PFSK-1 (cell line): ENCODE measurements around the gene TBC1D24.

Source experiments
- FOXP2 ChIP-seq: optimal IDR thresholded peaks from 2 replicates; pipeline ENCODE3; 2011; ENCODE audit warnings: borderline replicate concordance, control low read depth, inconsistent platforms; ENCODE audit not compliant: insufficient read depth; ENCODE audit errors: extremely low read length, extremely low read depth
- POLR2AphosphoS5 ChIP-seq: IDR thresholded peaks from 2 replicates; pipeline ENCODE4 v1.6.1; 2012; ENCODE audit warnings: low read depth, mild to moderate bottlenecking, control low read depth, low read length, moderate library complexity
- SIN3A ChIP-seq: IDR thresholded peaks from 2 replicates; pipeline ENCODE4 v1.6.1; 2012; ENCODE audit warnings: mild to moderate bottlenecking, low read length, moderate library complexity, borderline replicate concordance; ENCODE audit not compliant: insufficient read depth
- TAF1 ChIP-seq: IDR thresholded peaks from 2 replicates; pipeline ENCODE4 v1.6.1; 2012; ENCODE audit warnings: low read length, control low read depth, borderline replicate concordance; ENCODE audit not compliant: insufficient read depth
- TF ChIP-seq, protein P1 (sequence below), 2 experiments: IDR thresholded peaks; 2 replicates each; pipeline versions ENCODE4 v1.6.1 to v1.8.0; 2011 to 2012; ENCODE audit warnings: low read depth in 2 of 2, low read length in 2 of 2, control low read depth in 1 of 2, inconsistent platforms in 1 of 2, mild to moderate bottlenecking in 1 of 2, moderate library complexity in 1 of 2; ENCODE audit not compliant: insufficient read depth in 1 of 2

The TBC1D24 gene

DNA sequence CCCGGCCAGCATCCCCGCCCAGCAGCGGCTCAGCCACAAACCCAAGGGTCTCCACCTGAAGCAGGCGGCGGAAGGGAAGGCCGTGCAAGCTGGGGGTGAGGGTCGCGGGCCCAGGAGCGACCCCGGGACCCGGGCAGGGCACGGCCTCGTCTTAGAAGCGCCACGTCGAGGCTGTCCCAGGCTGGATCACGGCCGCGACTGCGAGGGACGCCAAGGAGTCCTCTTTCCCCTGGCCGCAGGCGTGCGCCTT, 46.2 kb upstream of the TBC1D24 start:
- no peak for TF ChIP-seq TAF1
- TF ChIP-seq, protein P1, sequence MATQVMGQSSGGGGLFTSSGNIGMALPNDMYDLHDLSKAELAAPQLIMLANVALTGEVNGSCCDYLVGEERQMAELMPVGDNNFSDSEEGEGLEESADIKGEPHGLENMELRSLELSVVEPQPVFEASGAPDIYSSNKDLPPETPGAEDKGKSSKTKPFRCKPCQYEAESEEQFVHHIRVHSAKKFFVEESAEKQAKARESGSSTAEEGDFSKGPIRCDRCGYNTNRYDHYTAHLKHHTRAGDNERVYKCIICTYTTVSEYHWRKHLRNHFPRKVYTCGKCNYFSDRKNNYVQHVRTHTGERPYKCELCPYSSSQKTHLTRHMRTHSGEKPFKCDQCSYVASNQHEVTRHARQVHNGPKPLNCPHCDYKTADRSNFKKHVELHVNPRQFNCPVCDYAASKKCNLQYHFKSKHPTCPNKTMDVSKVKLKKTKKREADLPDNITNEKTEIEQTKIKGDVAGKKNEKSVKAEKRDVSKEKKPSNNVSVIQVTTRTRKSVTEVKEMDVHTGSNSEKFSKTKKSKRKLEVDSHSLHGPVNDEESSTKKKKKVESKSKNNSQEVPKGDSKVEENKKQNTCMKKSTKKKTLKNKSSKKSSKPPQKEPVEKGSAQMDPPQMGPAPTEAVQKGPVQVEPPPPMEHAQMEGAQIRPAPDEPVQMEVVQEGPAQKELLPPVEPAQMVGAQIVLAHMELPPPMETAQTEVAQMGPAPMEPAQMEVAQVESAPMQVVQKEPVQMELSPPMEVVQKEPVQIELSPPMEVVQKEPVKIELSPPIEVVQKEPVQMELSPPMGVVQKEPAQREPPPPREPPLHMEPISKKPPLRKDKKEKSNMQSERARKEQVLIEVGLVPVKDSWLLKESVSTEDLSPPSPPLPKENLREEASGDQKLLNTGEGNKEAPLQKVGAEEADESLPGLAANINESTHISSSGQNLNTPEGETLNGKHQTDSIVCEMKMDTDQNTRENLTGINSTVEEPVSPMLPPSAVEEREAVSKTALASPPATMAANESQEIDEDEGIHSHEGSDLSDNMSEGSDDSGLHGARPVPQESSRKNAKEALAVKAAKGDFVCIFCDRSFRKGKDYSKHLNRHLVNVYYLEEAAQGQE (IDR thresholded peaks at IDR 0.05; ENCODE audit: insufficient read depth in 1 of 2, low read depth in 2 of 2, low read length in 2 of 2): no peak
- TF ChIP-seq SIN3A: no peak

DNA sequence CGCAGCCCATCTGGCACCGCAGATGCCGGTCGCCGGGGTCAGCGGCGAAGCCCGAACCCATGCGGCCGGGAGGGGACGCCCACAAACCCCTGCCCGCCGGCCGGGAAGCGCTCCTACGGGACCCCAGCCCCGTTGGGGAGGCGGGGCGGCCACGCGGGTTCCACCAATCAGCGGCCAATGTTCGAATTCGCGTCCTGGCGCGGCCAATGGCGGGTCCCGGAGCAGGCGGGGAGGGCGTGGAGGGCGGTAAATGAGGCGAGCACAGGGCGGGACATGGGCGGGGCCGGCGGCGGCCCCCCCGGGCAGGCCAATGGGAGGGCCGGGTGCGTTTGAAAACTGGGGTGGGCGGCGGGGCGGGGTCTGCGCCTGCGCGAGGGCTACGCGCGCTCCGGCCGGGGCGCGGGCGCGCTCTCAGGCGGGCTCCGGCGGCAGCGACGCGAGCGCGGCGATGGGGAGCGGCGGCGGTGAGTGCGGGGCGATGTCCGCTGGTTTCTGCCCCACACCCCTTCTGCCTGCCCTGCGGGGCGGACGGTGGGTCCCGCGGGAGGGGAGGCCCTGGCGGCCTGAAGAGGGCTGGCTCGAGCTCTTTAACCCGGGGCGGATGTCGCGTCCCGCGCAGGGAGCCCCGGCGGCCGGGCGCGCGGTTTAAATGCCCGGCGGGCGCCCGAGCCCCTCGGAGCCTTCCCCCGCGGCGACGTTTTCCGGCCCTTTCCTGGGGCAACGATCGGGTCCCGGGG, 45.7 kb upstream of the TBC1D24 start, which contains the start of gene CCNF:
Gene CCNF, plus strand, starts transcription at position 414 of the 737 bp plus-strand sequence. Its CDS starts 35 bp downstream, at position 449.
- TF ChIP-seq POLR2AphosphoS5 (peak; percentile 71), FOXP2 (peak; percentile 31), SIN3A (no peak; the same call in 1 of the 2 replicates), TAF1 (no peak)
- TF ChIP-seq, protein P1 (IDR thresholded peaks at IDR 0.05; ENCODE audit: insufficient read depth in 1 of 2, low read depth in 2 of 2, low read length in 2 of 2): no peak

DNA sequence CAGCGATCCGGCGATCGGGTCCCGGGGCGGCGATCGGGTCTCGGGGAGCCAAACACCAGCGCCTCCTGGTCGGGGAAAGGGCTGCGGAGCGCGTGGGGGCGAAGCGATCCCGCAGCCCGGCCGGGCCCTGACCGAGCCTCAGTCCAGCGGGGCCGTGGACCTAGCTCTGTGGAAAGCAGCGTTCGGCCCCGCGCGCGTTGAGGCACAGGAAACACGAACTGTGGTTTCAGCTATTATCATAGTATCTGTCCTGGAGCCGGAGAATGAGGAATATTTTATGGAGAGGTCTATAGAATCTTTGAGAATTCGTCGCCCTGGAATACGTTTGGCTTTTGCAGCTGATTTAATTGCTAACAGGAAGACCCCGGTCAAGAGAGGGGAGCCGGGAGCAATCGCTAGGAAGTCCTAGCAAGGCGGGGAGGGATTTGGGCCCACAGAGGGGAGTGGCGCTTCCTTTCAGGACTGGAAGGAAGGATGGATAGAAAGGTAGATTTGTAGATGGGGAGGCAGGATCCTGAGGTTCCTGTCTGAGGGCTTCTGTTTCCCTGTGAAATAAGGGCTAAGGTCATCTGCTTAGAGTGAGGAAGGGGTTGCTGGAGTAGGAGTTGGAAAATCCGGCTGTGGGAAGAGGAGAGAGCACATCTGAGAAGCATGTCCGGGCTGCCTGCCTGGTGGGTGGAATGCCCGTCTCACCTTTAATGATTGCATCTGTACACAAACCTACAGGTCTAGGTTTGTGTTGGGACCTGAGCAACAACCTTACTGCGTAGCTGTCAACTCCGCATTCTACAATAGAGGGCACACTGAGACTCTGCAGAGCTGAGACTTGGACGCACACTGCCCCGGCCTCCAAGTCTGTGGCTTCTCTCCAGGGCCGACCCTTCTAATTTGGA, 44.9 kb upstream of the TBC1D24 start:
- TF ChIP-seq, protein P1 (IDR thresholded peaks at IDR 0.05; ENCODE audit: insufficient read depth in 1 of 2, low read depth in 2 of 2, low read length in 2 of 2): no peak
- TF ChIP-seq FOXP2 (no peak), TAF1 (no peak), SIN3A (no peak), POLR2AphosphoS5 (no peak)

DNA sequence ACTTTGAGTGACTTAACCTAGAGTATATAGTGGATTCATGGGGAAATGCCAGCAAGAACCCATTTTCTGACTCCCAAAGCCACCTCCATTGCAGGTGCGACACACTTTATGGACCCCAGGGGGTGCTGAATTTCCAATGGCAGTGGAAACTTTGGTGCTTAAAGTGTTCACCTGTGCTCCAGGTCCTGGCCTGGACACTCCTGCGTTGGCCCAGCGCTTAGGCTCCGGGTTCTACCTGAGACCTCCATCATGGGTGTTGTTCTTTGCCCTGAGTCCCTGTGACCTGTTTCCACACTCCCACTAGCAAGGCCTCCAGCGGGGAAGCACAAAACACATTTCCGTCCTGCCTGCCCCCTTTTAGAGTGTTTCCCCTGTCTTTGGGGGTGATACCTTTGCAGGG, 42.6 kb upstream of the TBC1D24 start:
- TF ChIP-seq SIN3A: no peak
- TF ChIP-seq POLR2AphosphoS5: no peak
- no peak for TF ChIP-seq TAF1
- TF ChIP-seq, protein P1 (IDR thresholded peaks at IDR 0.05; ENCODE audit: insufficient read depth in 1 of 2, low read depth in 2 of 2, low read length in 2 of 2): no peak
- no peak for TF ChIP-seq FOXP2
